K562 (cell line): ENCODE data around the gene WFIKKN2. TPM values are rescaled to one million over a fixed set of nuclear protein-coding genes. Genes with fewer than 3 reads are reported as not detected.

Experiments
- ARID1B ChIP-seq: fragments of 450-650 bp; IDR thresholded peaks from 2 replicates; pipeline ENCODE4 v1.6.1; 2016; ENCODE audit warnings: antibody characterized with exemption, mild to moderate bottlenecking, inconsistent platforms
- ATF1 ChIP-seq, 2 experiments: fragments of 450-650 bp in 1 of 2; IDR thresholded peaks; 2 replicates each; pipeline ENCODE4 v1.6.1; 2016; ENCODE audit warnings: missing compliant biosample characterization in 1 of 2, missing genetic modification characterization in 1 of 2
- CEBPB ChIP-seq: fragments of 450-650 bp; IDR thresholded peaks from 2 replicates; pipeline ENCODE4 v1.6.1; 2016; ENCODE audit warnings: missing genetic modification characterization, missing compliant biosample characterization
- CREM ChIP-seq: IDR thresholded peaks from 2 replicates; pipeline ENCODE4 v1.6.1; 2014; ENCODE audit warnings: antibody characterized with exemption, low read depth
- LEF1 ChIP-seq: fragments of 450-650 bp; IDR thresholded peaks from 2 replicates; pipeline ENCODE4 v1.6.1; 2016; ENCODE audit warnings: mild to moderate bottlenecking
- MEIS2 ChIP-seq: fragments of 450-650 bp; IDR thresholded peaks from 2 replicates; pipeline ENCODE4 v1.6.1; 2014; ENCODE audit warnings: mild to moderate bottlenecking; ENCODE audit not compliant: partially characterized antibody
- NR2C2 ChIP-seq, 2 experiments: fragments of 200-800 bp in 1 of 2; sonication (Bioruptor generic) in 1 of 2; sonication (generic) in 1 of 2; formaldehyde crosslinking in 1 of 2; IDR thresholded peaks; 2 replicates each; pipeline versions ENCODE4 v1.6.1 to v1.8.0; 2016 to 2022; ENCODE audit warnings: mild to moderate bottlenecking in 1 of 2, missing compliant biosample characterization in 1 of 2, missing genetic modification characterization in 1 of 2, missing genetic modification reagents in 1 of 2
- NRF1 ChIP-seq, 2 experiments: fragments of 450-650 bp; IDR thresholded peaks in 1 of 2; conservative IDR thresholded peaks in 1 of 2; 2 replicates each; pipeline ENCODE4 v1.6.1; 2014; ENCODE audit warnings: mild to moderate bottlenecking in 2 of 2
- NUFIP1 ChIP-seq: fragments of 450-650 bp; IDR thresholded peaks from 2 replicates; pipeline ENCODE4 v1.6.1; 2018; ENCODE audit not compliant: partially characterized antibody
- SOX6 ChIP-seq: fragments of 450-650 bp; IDR thresholded peaks from 2 replicates; pipeline ENCODE4 v1.6.1; 2014; ENCODE audit warnings: mild to moderate bottlenecking
- SPI1 ChIP-seq: IDR thresholded peaks from 2 replicates; pipeline ENCODE4 v1.6.1; 2011; ENCODE audit warnings: low read depth, low read length, control low read depth, borderline replicate concordance
- TAF15 ChIP-seq: fragments of 200-400 bp; formaldehyde crosslinking; IDR thresholded peaks from 2 replicates; pipeline ENCODE4 v1.6.1; 2017; ENCODE audit warnings: mild to moderate bottlenecking, low read depth, low read length, moderate library complexity
- ZNF24 ChIP-seq: fragments of 450-650 bp; IDR thresholded peaks from 2 replicates; pipeline ENCODE4 v1.6.1; 2016
- ZNF408 ChIP-seq: fragments of 250-450 bp; sonication (Bioruptor Pico); IDR thresholded peaks from 2 replicates; pipeline ENCODE4 v1.4.0; 2020; ENCODE audit warnings: low read depth, mild to moderate bottlenecking, moderate library complexity
- polyA plus RNA-seq, 8 experiments: library from polyadenylated mRNA; depleted of rRNA in 4 of 8; stranded (reverse) in 5 of 8; unstranded in 3 of 8; fragments of >200 nt; fragmentation: Nextera tagmentation in 2 of 8; fragmentation: Illumina TruSeq in 1 of 8; extraction: Ambion mirVana in 2 of 8; extraction: Trizol in 1 of 8; gene quantifications; 2 replicates each; pipeline versions ENCODE4 v1.2.1 to v1.2.3, GENCODE V29; 2011 to 2014; ENCODE audit warnings: inconsistent platforms in 1 of 8, missing spikeins in 1 of 8
- total RNA-seq, 7 experiments: library from RNA; depleted of rRNA in 6 of 7; stranded (reverse); fragments of >200 nt in 6 of 7; fragmentation: Illumina TruSeq in 2 of 7; extraction: Trizol in 2 of 7; gene quantifications; 2 replicates each; pipeline versions ENCODE4 v1.2.1 to v1.2.3, GENCODE V29; 2011 to 2021; ENCODE audit warnings: low replicate concordance in 1 of 7
- TF ChIP-seq, protein P1 (sequence below): fragments of 200-800 bp; sonication (Bioruptor generic); IDR thresholded peaks from 2 replicates; pipeline ENCODE4 v1.6.1; 2017; ENCODE audit warnings: missing genetic modification characterization, missing compliant biosample characterization
- TF ChIP-seq, protein P2 (sequence below), 2 experiments: fragments of 450-650 bp in 1 of 2; sonication (generic) in 1 of 2; formaldehyde crosslinking in 1 of 2; IDR thresholded peaks in 1 of 2; conservative IDR thresholded peaks in 1 of 2; 2 replicates each; pipeline versions ENCODE4 v1.6.1 to v1.8.1; 2016 to 2023; ENCODE audit warnings: mild to moderate bottlenecking in 2 of 2, moderate library complexity in 2 of 2, inconsistent platforms in 1 of 2, missing genetic modification reagents in 1 of 2
- TF ChIP-seq, protein P3 (sequence below): fragments of 250-450 bp; sonication (Bioruptor Pico); IDR thresholded peaks from 2 replicates; pipeline ENCODE4 v1.4.0; 2020; ENCODE audit warnings: mild to moderate bottlenecking
- TF ChIP-seq, protein P4 (sequence below): fragments of 450-650 bp; IDR thresholded peaks from 2 replicates; pipeline ENCODE4 v1.6.1; 2018; ENCODE audit not compliant: partially characterized antibody

Gene WFIKKN2
- total and polyA plus RNA-seq, 9 of the 15 experiments (the other 6 are each of a cell fraction or from before 2014, with no cell fraction given) = 0.07 TPM; not detected in 8

DNA sequence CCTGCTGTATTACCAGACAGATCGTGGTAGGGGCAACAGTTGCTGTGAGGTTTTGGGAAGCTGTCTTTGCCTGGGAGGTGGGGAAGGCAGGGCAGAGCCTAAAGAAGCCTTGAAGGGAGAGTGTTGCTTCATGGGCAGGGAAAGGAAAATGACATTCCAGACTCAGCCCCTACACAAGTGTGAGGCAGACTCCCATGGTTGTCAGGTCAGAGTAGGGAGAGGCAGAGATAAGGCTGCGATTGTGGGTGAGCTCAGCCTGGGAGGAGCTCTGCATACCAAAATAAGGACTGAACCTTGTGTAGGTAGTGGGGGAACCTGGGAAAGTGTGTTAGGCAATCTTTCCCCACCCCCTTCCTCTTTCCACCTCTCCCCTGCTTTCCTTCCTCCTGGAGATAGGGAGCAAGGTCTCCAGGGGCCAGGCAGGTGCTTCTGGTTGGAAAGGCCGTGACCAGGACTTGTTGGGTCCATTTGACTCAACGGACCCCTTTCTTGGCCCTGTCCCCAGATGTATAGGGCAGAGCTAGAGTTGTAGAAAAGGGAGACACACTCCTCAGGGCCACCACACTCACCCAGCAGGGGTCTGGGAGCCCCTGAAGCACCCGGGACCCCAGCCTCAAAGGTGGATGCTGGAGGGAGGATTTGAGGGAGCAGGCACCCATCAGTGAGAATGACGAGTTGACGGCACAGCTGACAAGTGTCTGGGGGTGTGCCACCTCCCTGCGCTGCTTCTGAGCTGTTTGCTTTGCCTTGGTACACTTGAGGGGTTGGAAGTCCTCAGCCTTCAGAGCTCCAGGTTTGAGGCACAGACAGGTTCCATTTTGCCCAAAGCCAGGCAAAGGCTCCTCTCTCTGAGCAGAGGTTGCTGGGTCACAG is 49.3 kb downstream of the WFIKKN2 start (continued):
- TF ChIP-seq ZNF24 (peak; percentile 99), ZNF408 (CRISPR knock-in tag) (no peak), NR2C2 (CRISPR knock-in tag; IDR thresholded peaks at IDR 0.05) (no peak), NR2C2 (tag; IDR thresholded peaks at IDR 0.05) (peak; percentile 17; the same call in 1 of the 2 replicates), LEF1 (0 out of 2 replicates have a peak, but pooled peaks have one; percentile 21), MEIS2 (peak; percentile 8), NRF1 (conservative IDR thresholded peaks at IDR 0.05 in 1 of 2, IDR thresholded peaks at IDR 0.05 in 1 of 2) (0 out of 4 replicates have a peak, but pooled peaks of 1 of the 2 experiments have one; percentile 9), SPI1 (peak; percentile 87; the same call in 1 of the 2 replicates), CREM (peak; percentile 20; the same call in 1 of the 2 replicates), TAF15 (no peak), ATF1 (CRISPR knock-in tag; IDR thresholded peaks at IDR 0.05) (no peak), ATF1 (tag; IDR thresholded peaks at IDR 0.05) (peak; percentile 25; the same call in 1 of the 2 replicates), CEBPB (tag) (peak; percentile 95), NUFIP1 (no peak), SOX6 (0 out of 2 replicates have a peak, but pooled peaks have one; percentile 28), ARID1B (peak; percentile 29; the same call in 1 of the 2 replicates)
- TF ChIP-seq, protein P1, sequence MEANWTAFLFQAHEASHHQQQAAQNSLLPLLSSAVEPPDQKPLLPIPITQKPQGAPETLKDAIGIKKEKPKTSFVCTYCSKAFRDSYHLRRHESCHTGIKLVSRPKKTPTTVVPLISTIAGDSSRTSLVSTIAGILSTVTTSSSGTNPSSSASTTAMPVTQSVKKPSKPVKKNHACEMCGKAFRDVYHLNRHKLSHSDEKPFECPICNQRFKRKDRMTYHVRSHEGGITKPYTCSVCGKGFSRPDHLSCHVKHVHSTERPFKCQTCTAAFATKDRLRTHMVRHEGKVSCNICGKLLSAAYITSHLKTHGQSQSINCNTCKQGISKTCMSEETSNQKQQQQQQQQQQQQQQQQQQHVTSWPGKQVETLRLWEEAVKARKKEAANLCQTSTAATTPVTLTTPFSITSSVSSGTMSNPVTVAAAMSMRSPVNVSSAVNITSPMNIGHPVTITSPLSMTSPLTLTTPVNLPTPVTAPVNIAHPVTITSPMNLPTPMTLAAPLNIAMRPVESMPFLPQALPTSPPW (CRISPR knock-in tag) = peak; percentile 16; the same call in 1 of the 2 replicates
- TF ChIP-seq, protein P2, sequence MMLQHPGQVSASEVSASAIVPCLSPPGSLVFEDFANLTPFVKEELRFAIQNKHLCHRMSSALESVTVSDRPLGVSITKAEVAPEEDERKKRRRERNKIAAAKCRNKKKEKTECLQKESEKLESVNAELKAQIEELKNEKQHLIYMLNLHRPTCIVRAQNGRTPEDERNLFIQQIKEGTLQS (IDR thresholded peaks at IDR 0.05) = peak; percentile 67; the same call in 1 of the 2 replicates
- TF ChIP-seq, protein P2 (CRISPR knock-in tag; conservative IDR thresholded peaks at IDR 0.05) = no peak
- TF ChIP-seq, protein P3, sequence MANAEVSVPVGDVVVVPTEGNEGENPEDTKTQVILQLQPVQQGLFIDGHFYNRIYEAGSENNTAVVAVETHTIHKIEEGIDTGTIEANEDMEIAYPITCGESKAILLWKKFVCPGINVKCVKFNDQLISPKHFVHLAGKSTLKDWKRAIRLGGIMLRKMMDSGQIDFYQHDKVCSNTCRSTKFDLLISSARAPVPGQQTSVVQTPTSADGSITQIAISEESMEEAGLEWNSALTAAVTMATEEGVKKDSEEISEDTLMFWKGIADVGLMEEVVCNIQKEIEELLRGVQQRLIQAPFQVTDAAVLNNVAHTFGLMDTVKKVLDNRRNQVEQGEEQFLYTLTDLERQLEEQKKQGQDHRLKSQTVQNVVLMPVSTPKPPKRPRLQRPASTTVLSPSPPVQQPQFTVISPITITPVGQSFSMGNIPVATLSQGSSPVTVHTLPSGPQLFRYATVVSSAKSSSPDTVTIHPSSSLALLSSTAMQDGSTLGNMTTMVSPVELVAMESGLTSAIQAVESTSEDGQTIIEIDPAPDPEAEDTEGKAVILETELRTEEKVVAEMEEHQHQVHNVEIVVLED = no peak
- TF ChIP-seq, protein P4, sequence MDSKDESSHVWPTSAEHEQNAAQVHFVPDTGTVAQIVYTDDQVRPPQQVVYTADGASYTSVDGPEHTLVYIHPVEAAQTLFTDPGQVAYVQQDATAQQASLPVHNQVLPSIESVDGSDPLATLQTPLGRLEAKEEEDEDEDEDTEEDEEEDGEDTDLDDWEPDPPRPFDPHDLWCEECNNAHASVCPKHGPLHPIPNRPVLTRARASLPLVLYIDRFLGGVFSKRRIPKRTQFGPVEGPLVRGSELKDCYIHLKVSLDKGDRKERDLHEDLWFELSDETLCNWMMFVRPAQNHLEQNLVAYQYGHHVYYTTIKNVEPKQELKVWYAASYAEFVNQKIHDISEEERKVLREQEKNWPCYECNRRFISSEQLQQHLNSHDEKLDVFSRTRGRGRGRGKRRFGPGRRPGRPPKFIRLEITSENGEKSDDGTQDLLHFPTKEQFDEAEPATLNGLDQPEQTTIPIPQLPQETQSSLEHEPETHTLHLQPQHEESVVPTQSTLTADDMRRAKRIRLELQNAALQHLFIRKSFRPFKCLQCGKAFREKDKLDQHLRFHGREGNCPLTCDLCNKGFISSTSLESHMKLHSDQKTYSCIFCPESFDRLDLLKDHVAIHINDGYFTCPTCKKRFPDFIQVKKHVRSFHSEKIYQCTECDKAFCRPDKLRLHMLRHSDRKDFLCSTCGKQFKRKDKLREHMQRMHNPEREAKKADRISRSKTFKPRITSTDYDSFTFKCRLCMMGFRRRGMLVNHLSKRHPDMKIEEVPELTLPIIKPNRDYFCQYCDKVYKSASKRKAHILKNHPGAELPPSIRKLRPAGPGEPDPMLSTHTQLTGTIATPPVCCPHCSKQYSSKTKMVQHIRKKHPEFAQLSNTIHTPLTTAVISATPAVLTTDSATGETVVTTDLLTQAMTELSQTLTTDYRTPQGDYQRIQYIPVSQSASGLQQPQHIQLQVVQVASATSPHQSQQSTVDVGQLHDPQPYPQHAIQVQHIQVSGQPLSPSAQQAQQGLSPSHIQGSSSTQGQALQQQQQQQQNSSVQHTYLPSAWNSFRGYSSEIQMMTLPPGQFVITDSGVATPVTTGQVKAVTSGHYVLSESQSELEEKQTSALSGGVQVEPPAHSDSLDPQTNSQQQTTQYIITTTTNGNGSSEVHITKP = peak; percentile 95
